ENCODE data around the gene CHMP4A. TPM values are rescaled to one million over a fixed set of nuclear protein-coding genes. Genes with fewer than 3 reads are reported as not detected.

The CHMP4A gene
- total and polyA plus RNA-seq, 2 of the 13 experiments (the other 11 are each of a cell fraction or from before 2014, with no cell fraction given): 83.6 to 113 TPM

- TF ChIP-seq, protein P1, sequence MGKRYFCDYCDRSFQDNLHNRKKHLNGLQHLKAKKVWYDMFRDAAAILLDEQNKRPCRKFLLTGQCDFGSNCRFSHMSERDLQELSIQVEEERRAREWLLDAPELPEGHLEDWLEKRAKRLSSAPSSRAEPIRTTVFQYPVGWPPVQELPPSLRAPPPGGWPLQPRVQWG (CRISPR knock-in tag; IDR thresholded peaks at IDR 0.05; ENCODE audit: borderline replicate concordance, low read depth): no peak
- TF ChIP-seq, protein P2, sequence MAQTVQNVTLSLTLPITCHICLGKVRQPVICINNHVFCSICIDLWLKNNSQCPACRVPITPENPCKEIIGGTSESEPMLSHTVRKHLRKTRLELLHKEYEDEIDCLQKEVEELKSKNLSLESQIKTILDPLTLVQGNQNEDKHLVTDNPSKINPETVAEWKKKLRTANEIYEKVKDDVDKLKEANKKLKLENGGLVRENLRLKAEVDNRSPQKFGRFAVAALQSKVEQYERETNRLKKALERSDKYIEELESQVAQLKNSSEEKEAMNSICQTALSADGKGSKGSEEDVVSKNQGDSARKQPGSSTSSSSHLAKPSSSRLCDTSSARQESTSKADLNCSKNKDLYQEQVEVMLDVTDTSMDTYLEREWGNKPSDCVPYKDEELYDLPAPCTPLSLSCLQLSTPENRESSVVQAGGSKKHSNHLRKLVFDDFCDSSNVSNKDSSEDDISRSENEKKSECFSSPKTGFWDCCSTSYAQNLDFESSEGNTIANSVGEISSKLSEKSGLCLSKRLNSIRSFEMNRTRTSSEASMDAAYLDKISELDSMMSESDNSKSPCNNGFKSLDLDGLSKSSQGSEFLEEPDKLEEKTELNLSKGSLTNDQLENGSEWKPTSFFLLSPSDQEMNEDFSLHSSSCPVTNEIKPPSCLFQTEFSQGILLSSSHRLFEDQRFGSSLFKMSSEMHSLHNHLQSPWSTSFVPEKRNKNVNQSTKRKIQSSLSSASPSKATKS (CRISPR knock-in tag; IDR thresholded peaks at IDR 0.05): no peak
- peak; percentile 73; the same call in 1 of the 2 replicates for TF ChIP-seq WIZ (CRISPR knock-in tag; IDR thresholded peaks at IDR 0.05)
- no peak; the same call in 1 of the 2 replicates for TF ChIP-seq KDM4B (CRISPR knock-in tag; IDR thresholded peaks at IDR 0.05)
- TF ChIP-seq ZNF724P (CRISPR knock-in tag; IDR thresholded peaks at IDR 0.05; ENCODE audit: borderline replicate concordance): no peak; the same call in 1 of the 2 replicates
- TF ChIP-seq THAP11 (CRISPR knock-in tag; IDR thresholded peaks at IDR 0.05): peak; percentile 71
- TF ChIP-seq POGK (CRISPR knock-in tag; conservative IDR thresholded peaks at IDR 0.05): no peak
- TF ChIP-seq, protein P3, sequence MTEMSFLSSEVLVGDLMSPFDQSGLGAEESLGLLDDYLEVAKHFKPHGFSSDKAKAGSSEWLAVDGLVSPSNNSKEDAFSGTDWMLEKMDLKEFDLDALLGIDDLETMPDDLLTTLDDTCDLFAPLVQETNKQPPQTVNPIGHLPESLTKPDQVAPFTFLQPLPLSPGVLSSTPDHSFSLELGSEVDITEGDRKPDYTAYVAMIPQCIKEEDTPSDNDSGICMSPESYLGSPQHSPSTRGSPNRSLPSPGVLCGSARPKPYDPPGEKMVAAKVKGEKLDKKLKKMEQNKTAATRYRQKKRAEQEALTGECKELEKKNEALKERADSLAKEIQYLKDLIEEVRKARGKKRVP (CRISPR knock-in tag; IDR thresholded peaks at IDR 0.05): peak in 1 of 2 experiments; percentile 54; a peak in 1 of 4 replicates
- TF ChIP-seq, protein P4, sequence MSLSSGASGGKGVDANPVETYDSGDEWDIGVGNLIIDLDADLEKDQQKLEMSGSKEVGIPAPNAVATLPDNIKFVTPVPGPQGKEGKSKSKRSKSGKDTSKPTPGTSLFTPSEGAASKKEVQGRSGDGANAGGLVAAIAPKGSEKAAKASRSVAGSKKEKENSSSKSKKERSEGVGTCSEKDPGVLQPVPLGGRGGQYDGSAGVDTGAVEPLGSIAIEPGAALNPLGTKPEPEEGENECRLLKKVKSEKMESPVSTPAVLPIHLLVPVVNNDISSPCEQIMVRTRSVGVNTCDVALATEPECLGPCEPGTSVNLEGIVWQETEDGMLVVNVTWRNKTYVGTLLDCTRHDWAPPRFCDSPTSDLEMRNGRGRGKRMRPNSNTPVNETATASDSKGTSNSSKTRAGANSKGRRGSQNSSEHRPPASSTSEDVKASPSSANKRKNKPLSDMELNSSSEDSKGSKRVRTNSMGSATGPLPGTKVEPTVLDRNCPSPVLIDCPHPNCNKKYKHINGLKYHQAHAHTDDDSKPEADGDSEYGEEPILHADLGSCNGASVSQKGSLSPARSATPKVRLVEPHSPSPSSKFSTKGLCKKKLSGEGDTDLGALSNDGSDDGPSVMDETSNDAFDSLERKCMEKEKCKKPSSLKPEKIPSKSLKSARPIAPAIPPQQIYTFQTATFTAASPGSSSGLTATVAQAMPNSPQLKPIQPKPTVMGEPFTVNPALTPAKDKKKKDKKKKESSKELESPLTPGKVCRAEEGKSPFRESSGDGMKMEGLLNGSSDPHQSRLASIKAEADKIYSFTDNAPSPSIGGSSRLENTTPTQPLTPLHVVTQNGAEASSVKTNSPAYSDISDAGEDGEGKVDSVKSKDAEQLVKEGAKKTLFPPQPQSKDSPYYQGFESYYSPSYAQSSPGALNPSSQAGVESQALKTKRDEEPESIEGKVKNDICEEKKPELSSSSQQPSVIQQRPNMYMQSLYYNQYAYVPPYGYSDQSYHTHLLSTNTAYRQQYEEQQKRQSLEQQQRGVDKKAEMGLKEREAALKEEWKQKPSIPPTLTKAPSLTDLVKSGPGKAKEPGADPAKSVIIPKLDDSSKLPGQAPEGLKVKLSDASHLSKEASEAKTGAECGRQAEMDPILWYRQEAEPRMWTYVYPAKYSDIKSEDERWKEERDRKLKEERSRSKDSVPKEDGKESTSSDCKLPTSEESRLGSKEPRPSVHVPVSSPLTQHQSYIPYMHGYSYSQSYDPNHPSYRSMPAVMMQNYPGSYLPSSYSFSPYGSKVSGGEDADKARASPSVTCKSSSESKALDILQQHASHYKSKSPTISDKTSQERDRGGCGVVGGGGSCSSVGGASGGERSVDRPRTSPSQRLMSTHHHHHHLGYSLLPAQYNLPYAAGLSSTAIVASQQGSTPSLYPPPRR (CRISPR knock-in tag; IDR thresholded peaks at IDR 0.05; ENCODE audit: borderline replicate concordance): peak; percentile 52
- TF ChIP-seq SRSF4 (IDR thresholded peaks at IDR 0.05; ENCODE audit: low read depth, low read length, poor library complexity, severe bottlenecking): no peak
- TF ChIP-seq ZNF143 (CRISPR knock-in tag; IDR thresholded peaks at IDR 0.05): peak; percentile 63; the same call in 1 of the 2 replicates
Measured at GRCh38 chr14:24252289-24253124, 39.2 kb upstream of the CHMP4A start (continued).

All from HepG2 (cell line).